GM18499 (cell line): ENCODE data around the gene MAPRE2.
"Not testable (repeated sequence)": the region's sequence is repeated elsewhere in the genome, so short reads cannot be mapped to it uniquely, and the experiment has no call there.

Source experiments
- ATAC-seq: cut with Tn5 transposase; IDR thresholded peaks from one replicate; pipeline ENCODE4 v1.9.1; 2021; ENCODE audit warnings: moderate number of reproducible peaks; ENCODE audit not compliant: insufficient read depth, unreplicated experiment

The MAPRE2 gene

DNA sequence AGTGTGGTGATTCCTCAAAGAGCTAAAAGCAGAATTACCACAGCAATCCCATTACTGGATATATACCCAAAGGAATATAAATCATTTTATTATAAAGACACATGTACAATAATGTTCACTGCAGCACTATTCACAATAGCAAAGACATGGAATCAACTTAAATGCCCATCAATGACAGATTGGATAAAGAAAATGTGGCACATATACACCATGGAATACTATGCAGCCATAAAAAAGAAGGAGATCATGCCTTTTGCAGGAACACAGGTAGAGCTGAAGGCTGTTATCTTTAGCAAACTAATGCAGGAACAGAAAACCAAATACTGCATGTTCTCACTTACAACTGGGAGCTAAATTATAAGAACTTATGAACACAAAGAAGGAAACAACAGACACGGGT lies 129.1 kb downstream of the MAPRE2 start:
- ATAC-seq: not testable (repeated sequence)

DNA sequence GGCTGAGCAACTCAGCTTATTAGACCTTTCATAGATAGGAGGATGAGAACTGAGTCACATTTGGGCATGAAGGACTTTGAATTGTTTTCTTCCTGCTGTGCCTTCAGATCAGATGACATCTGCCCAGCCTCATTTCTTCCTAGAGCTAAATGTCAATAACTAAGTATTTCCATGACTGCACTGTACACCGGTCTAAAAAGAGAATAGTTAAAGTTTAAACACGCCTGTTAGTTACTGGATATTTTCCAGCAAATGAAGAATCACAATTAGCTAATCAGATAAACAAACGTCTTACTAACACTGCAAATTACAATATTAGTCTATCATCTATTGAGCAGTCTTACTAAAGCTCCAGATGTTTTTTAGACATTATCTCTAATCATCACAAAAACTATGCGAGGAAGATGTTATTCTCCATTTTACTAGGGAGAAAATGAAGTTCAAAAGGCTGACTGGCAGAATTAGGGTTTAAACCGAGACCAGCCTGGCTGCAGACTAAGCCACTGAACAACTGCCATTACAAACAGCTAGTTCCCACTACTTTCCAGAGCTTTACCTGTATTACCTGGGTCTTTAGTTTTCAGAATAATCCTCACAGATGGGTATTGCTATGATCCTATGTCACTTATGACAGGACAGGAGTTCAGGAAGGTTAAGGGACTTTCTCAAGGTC lies 130.2 kb downstream of the MAPRE2 start:
- ATAC-seq: no peak

DNA sequence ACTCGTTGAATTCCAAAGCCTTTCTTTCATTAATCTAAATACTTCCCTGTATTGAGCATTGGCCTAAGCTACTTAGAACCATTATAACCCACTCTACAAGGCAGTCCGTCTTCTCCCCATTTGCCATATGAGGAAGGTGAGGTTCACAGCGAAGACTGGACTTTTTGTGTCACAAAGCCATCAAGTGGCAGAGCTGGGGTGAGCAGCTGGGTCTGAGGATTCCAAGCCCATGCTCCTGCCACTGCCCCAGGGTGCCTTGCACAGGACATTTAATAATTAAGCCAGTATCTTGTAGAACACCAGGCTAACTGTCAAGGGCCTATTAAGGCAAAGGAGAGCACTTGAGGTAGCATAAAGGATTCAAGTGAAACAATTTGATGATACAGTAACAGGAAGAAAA lies 130.8 kb downstream of the MAPRE2 start:
- ATAC-seq: no peak

DNA sequence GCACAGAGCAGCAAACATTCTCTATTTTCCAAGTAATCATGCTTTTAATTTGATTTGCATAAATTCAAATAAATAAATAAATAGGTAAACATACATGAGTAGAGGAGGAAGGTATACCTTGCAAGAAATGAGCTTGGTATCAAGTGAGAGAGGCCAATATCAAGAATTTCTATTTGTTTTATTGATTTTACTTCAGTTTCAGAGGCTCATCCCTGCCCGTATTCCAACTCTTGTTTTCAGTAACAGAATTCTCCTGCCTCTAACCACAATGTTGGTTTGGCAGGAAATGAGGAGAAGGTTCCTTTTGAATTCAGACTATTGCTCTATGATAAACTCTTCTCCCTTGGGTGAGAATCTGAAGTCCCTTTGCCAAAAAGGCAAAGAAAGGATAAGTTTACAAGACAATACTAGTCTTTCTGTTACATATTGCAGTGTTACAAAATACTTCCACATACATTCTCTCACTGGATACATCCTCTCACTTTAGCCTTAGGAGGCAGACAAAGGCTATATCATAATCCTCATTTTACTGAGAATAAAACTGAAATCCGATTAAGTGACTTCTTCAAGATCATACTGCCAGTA lies 131.3 kb downstream of the MAPRE2 start:
- ATAC-seq: no peak

DNA sequence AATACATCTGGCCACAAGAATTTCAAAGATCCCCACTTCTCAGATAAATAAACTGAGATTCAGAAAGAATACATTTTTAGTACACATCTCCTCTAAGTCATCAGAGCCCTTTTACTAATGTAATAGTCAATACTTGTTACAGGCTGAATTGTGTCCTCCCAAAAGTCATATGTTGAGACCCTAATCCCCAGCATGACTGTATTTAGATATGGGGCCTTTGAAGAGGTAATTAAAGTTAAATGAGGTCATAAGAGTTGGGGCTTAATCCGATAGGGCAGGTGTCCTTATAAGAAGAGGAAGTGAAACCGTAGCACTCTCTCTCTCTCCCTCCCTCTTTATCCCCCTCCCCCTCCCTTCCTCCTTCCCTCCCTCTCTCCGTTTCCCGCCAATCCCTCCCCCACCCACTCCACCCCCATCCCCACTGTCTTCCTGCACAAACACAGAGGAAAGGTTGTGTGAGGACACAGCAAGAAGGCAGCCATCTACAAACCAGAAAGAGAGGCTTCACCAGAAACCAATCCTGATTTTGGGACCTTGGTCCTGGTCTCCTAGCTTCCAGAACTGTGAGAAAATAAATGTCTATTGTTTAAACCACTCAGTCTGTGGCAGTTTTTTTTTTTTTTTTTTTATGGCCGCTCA lies 133.0 kb downstream of the MAPRE2 start:
- ATAC-seq: peak; percentile 78

DNA sequence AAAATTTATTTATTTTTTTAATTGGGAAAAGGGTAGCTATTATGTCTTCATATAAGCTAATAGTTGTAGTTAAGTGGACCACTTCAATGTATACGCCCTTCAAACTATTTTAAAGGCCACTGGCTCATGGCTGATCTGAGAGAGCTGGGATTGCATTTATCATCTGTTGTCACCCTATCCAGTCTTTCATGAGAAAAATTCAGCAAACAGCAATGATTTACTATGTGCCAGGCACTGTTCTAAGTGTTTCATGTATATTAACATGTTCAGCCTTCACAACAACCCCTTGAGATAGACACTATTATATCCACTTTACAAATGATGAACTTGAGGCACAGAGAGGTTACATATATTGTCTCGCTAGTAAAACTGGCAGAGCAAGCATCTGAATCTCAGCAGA lies 133.5 kb downstream of the MAPRE2 start:
- ATAC-seq: no peak

GRCh38 chr18:35176925-35177324 lies 135.7 kb downstream of the MAPRE2 start:
- ATAC-seq: no peak

- no peak for ATAC-seq
Measured at GRCh38 chr18:35178260-35178659, 137.0 kb downstream of the MAPRE2 start.

GRCh38 chr18:35179906-35180305 lies 138.7 kb downstream of the MAPRE2 start:
- ATAC-seq: no peak

- no peak for ATAC-seq
Measured at GRCh38 chr18:35180455-35180854, 139.2 kb downstream of the MAPRE2 start.

DNA sequence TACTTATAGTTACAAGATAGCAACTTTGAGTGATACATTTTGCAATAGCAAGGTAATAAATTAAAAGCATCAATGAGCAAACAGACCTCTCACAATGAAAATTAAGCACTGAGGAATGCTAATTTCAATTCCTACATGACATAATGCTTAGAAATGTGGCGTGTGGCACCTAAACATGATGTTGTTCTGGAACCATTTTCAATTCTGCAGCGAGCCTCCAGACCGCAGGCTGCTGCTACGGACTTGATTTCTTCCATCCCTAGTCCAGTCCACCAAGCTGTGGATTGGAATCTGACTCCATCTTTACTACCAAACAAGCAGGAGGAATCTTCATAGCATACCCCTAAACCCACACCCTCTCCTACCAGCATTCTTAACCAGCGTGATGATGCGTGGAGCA lies 140.9 kb downstream of the MAPRE2 start:
- no peak for ATAC-seq

- no peak for ATAC-seq
Measured at GRCh38 chr18:35183886-35184285, 142.7 kb downstream of the MAPRE2 start.

DNA sequence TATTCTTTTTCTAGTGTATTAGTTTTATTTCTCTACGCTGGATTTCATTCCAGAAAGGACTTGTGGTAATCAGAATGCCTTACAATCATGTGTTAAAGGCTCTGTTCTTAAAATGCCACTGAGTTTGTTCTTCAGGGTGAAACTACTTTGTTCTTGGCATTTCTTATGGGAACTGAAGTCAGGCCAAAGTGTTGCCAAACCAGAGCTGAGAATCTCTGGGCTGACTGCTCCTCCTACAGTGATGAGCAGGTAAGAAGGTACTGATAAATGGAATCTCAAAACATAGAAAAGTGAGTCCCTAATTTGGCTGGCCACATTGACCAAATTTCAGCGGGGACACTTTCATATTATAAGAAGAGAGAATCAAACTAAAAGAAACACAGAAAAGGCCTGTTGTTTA lies 144.6 kb downstream of the MAPRE2 start:
- no peak for ATAC-seq

DNA sequence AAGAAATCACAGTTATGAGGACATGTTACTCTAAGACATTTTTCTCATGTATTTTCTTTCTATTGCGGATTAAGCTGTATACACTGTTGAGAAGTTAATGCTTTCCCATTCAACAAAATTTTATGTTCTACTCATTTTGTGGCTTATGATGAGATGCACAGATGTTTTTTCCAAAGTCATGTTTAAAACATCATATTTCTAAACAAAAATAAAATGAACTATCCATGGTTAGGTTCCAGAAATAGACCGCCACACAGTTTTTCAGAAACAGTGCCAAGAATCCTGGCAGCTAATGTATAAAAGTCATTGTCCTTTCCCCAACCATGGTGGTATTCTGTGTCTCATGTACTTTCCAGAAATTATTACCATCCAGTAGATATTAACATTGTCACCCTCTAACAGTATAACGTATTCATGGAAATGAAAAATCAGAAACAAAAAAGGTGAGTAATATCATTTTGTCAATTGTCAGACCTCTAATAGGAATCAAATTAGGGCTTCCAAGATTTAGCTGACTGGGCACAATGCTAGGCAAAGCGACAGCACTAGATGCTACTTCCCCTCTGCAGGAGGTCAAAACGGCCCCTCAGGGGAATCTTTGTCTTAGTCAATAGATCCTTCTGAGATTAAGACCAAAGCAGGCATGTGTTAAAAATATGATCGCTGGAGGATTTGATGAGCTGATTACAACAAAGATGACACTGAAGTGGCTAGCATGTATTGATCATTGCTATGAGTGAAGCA lies 145.2 kb downstream of the MAPRE2 start:
- ATAC-seq: no peak

DNA sequence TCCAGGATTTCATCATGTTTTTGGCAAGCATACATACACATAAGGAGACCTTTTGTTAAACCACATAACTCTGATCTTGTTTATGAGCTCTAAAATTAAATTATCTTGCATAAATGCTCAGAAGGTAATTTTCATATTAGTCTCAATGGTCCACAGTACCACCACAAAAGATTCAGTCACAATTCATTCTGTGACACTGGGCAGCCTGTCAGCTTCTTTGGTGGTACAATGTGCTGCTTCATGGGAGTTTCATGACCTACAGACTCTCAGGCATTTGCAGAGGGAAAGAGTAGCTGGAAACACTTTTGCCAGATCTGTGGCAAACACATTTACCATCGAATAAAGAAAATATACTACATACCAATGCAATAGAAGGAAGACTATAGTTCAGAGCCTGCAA lies 148.3 kb downstream of the MAPRE2 start:
- ATAC-seq: no peak

- no peak for ATAC-seq
Measured at GRCh38 chr18:35190948-35191697, 149.9 kb downstream of the MAPRE2 start.

DNA sequence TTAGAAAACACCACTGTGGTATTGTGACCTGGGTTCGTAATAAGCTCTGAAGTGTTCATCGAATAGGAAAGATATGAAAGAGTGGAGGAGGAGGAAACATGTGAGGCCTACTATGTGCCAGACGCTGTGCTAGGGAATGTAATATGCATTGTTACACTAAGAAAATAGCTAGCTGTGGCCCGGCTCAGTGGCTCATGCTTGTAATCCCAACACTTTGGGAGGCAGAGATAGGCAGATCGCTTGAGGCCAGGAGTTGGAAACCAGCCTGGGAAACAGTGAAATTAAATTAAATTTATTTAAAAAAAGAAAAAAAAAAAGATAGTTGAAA lies 150.4 kb downstream of the MAPRE2 start:
- no peak for ATAC-seq

- ATAC-seq: no peak
Measured at GRCh38 chr18:35192415-35192814, 151.2 kb downstream of the MAPRE2 start.
